Measurements from ENCODE around the gene TMEM101.
"Not testable (repeated sequence)": the region's sequence is repeated elsewhere in the genome, so short reads cannot be mapped to it uniquely, and the experiment has no call there.

The TMEM101 gene

GRCh38 chr17:43972444-43973212, 42.1 kb downstream of the TMEM101 start:
- not testable (repeated sequence) for DNase-seq

GRCh38 chr17:43971436-43971835, 43.3 kb downstream of the TMEM101 start:
- DNase-seq: not testable (repeated sequence)

GRCh38 chr17:43970366-43970765, 44.4 kb downstream of the TMEM101 start:
- no peak for DNase-seq

- no peak for DNase-seq
Observed at GRCh38 chr17:43967251-43967875, 47.4 kb downstream of the TMEM101 start.

GRCh38 chr17:43966276-43966675, 48.5 kb downstream of the TMEM101 start:
- no peak for DNase-seq

GRCh38 chr17:43962479-43962878, 52.3 kb downstream of the TMEM101 start:
- no peak for DNase-seq

GRCh38 chr17:43961954-43962353, 52.8 kb downstream of the TMEM101 start:
- no peak for DNase-seq

GRCh38 chr17:43961292-43961691, 53.5 kb downstream of the TMEM101 start:
- DNase-seq: not testable (repeated sequence)
